Activated CD8-positive, alpha-beta T cell treated with anti-CD3 and anti-CD28 coated beads for 36 hours (primary cell): ENCODE results near the gene RHBDD3. TPM values are rescaled to one million over a fixed set of nuclear protein-coding genes. Genes with fewer than 3 reads are reported as not detected.

Experiments
- ATAC-seq: fragments of 200-7000 bp; cut with Tn5 transposase; one replicate; pipeline ENCODE4 v1.10.0; 2021; ENCODE audit warnings: mild to moderate bottlenecking, moderate library complexity
- CTCF ChIA-PET: fragments of 350-600 bp; sonication (Branson Sonifier 250); formaldehyde crosslinking; loops from one replicate; lab custom pipeline; 2021; ENCODE audit warnings: antibody characterized with exemption; lab: Charles Lee
- POLR2A ChIA-PET: fragments of 350-600 bp; sonication (Branson Sonifier 250); formaldehyde crosslinking; loops from one replicate; lab custom pipeline; 2021; ENCODE audit warnings: antibody characterized with exemption; lab: Charles Lee
- DNase-seq: peaks from one replicate; pipeline ENCODE4 v3.0.0-alpha.2; 2020
- H3K27ac Mint-ChIP-seq: one replicate; pipeline ENCODE4 v1.8.0; 2021; ENCODE audit warnings: mild to moderate bottlenecking, mixed read lengths
- H3K27me3 Mint-ChIP-seq: one replicate; pipeline ENCODE4 v1.8.0; 2021; ENCODE audit warnings: mixed read lengths
- H3K36me3 Mint-ChIP-seq: one replicate; pipeline ENCODE4 v1.8.0; 2021; ENCODE audit warnings: low read depth, mixed read lengths
- H3K4me1 Mint-ChIP-seq: one replicate; pipeline ENCODE4 v1.8.0; 2021; ENCODE audit warnings: low read depth, mixed read lengths
- H3K4me3 Mint-ChIP-seq: one replicate; pipeline ENCODE4 v1.8.0; 2021; ENCODE audit warnings: mild to moderate bottlenecking, moderate library complexity, mixed read lengths
- H3K9me3 Mint-ChIP-seq: one replicate; pipeline ENCODE4 v1.8.0; 2021; ENCODE audit warnings: mixed read lengths
- CTCF ChIP-seq: fragments of 200-600 bp; IDR thresholded peaks from one replicate; pipeline ENCODE4 v1.8.0; 2022; ENCODE audit warnings: antibody characterized with exemption, mild to moderate bottlenecking
- intact Hi-C: fragments of 100-400 bp; cut with micrococcal nuclease; formaldehyde crosslinking; loops from one replicate; pipeline ENCODE4 v1.10.0; 2022
- total RNA-seq, 2 experiments: library from RNA; stranded (reverse); gene quantifications; one replicate each; pipeline ENCODE4 v1.2.3, GENCODE V29; 2021

Gene RHBDD3
- total RNA-seq, 2 experiments from 2014 or later: 24.5 to 25.4 TPM

GRCh38 chr22:29308148-29308790, 40.5 kb upstream of the RHBDD3 start:
- H3K27me3 Mint-ChIP-seq: peaks cover 38% of the 10 kb centered on the region
- peaks cover 33% of the 10 kb centered on the region for H3K4me1 Mint-ChIP-seq
- H3K9me3 Mint-ChIP-seq: no peaks in the 10 kb centered on the region
- no peak for TF ChIP-seq CTCF
- no peak for DNase-seq
- CTCF ChIA-PET: no interaction called here
- no peak overlapping the region for H3K27ac Mint-ChIP-seq
- POLR2A ChIA-PET: interaction anchor here (0.7 to 1.8 kb wide), 2 partner anchors 30 to 482 kb away, joined by 3 to 7 read pairs; no protein-coding TSS in a partner anchor
- intact Hi-C loops: no loop called here
- H3K4me3 Mint-ChIP-seq: no peak overlapping the region
- H3K36me3 Mint-ChIP-seq: no peaks in the 10 kb centered on the region
- no peak for ATAC-seq

GRCh38 chr22:29307596-29308147, 39.9 kb upstream of the RHBDD3 start:
- ATAC-seq (no peak), DNase-seq (no peak)
- no peak overlapping the region for H3K27ac Mint-ChIP-seq
- intact Hi-C loops: no loop called here
- H3K4me1 Mint-ChIP-seq: peaks cover 29% of the 10 kb centered on the region
- H3K36me3 Mint-ChIP-seq: no peaks in the 10 kb centered on the region
- ChIA-PET POLR2A (interaction anchor here (1.8 kb wide), 1 partner anchor 29 kb away, joined by 7 read pairs; no protein-coding TSS in a partner anchor), CTCF (interaction anchor here (1.6 kb wide), 1 partner anchor 9 kb away, joined by 6 read pairs; no protein-coding TSS in a partner anchor)
- H3K27me3 Mint-ChIP-seq: peaks cover 32% of the 10 kb centered on the region
- H3K4me3 Mint-ChIP-seq: peak overlapping the region; percentile 65
- H3K9me3 Mint-ChIP-seq: no peaks in the 10 kb centered on the region
- no peak for TF ChIP-seq CTCF

- no peak overlapping the region for H3K27ac Mint-ChIP-seq
- no peak for TF ChIP-seq CTCF
- peaks cover 29% of the 10 kb centered on the region for H3K4me1 Mint-ChIP-seq
- intact Hi-C loops: no loop called here
- ATAC-seq: peak; percentile 15
- peak; percentile 42 for DNase-seq
- H3K36me3 Mint-ChIP-seq: no peaks in the 10 kb centered on the region
- H3K9me3 Mint-ChIP-seq: no peaks in the 10 kb centered on the region
- POLR2A ChIA-PET: interaction anchor here (0.6 to 2.2 kb wide), 4 partner anchors 9 to 37 kb away, joined by 3 to 7 read pairs (median 4); no protein-coding TSS in a partner anchor
- peaks cover 26% of the 10 kb centered on the region for H3K27me3 Mint-ChIP-seq
- H3K4me3 Mint-ChIP-seq: peak overlapping the region; percentile 65
- CTCF ChIA-PET: interaction anchor here (1.2 to 1.6 kb wide), 4 partner anchors 10 to 28 kb away, joined by 3 to 6 read pairs (median 4); no protein-coding TSS in a partner anchor
Observed at GRCh38 chr22:29306835-29307595, 39.2 kb upstream of the RHBDD3 start.

GRCh38 chr22:29306175-29306834, 38.5 kb upstream of the RHBDD3 start, which contains the start of gene GAS2L1:
TSS of gene GAS2L1 (plus strand) at chr22:29306650. CDS start at chr22:29308106, 1,456 bp downstream.
- Mint-ChIP-seq H3K4me3 (peak within 1 kb of the TSS; percentile 65), H3K27ac (no peak within 1 kb of the TSS), H3K4me1 (peaks cover 29% of the 10 kb centered on the region), H3K27me3 (peaks cover 25% of the 10 kb centered on the region), H3K36me3 (no peaks in the 10 kb centered on the region), H3K9me3 (no peaks in the 10 kb centered on the region)
- ATAC-seq (peak; percentile 63), DNase-seq (peak; percentile 64)
- ChIA-PET POLR2A (interaction anchor here (0.6 to 2.2 kb wide), 5 partner anchors 9 to 36 kb away, joined by 3 to 7 read pairs (median 3); no protein-coding TSS in a partner anchor), CTCF (interaction anchor here (0.6 to 1.6 kb wide), 6 partner anchors 11 to 27 kb away, joined by 3 to 6 read pairs (median 4); no protein-coding TSS in a partner anchor)
- intact Hi-C loops: no loop called here
- TF ChIP-seq CTCF: peak; percentile 60
